ENCODE measurements around the gene OR2H1.
"Not testable (repeated sequence)": the region's sequence is repeated elsewhere in the genome, so short reads cannot be mapped to it uniquely, and the experiment has no call there.

Gene OR2H1

GRCh38 chr6:29444031-29444430 is 12.9 kb upstream of the OR2H1 start:
- not testable (repeated sequence) for H3K4me3 ChIP-seq (ENCODE audit: insufficient read depth, low read depth, low read length, poor library complexity, severe bottlenecking); DNase-seq; H3K9me3 ChIP-seq (ENCODE audit: control insufficient read depth, low read length); H3K4me1 ChIP-seq (ENCODE audit: control insufficient read depth, insufficient read depth, low read length, poor library complexity, severe bottlenecking); H3K27me3 ChIP-seq (replicated peaks; ENCODE audit: control insufficient read depth, insufficient read depth, low read length, poor library complexity, severe bottlenecking); H3K36me3 ChIP-seq (ENCODE audit: control insufficient read depth, insufficient read depth, low read length); H3K27ac ChIP-seq (ENCODE audit: insufficient read depth, low read length, poor library complexity, severe bottlenecking)

- Histone ChIP-seq H3K27me3 (replicated peaks; ENCODE audit: control insufficient read depth, insufficient read depth, low read length, poor library complexity, severe bottlenecking) (no peaks in the 10 kb centered on the region), H3K9me3 (ENCODE audit: control insufficient read depth, low read length) (no peaks in the 10 kb centered on the region), H3K4me1 (ENCODE audit: control insufficient read depth, insufficient read depth, low read length, poor library complexity, severe bottlenecking) (no peaks in the 10 kb centered on the region), H3K36me3 (ENCODE audit: control insufficient read depth, insufficient read depth, low read length) (no peaks in the 10 kb centered on the region), H3K27ac (ENCODE audit: insufficient read depth, low read length, poor library complexity, severe bottlenecking) (no peak overlapping the region), H3K4me3 (ENCODE audit: insufficient read depth, low read depth, low read length, poor library complexity, severe bottlenecking) (no peak overlapping the region)
- no peak for DNase-seq
These were observed 9.3 kb upstream of the OR2H1 start for GRCh38 chr6:29447670-29448069.

- Histone ChIP-seq H3K27ac (ENCODE audit: insufficient read depth, low read length, poor library complexity, severe bottlenecking) (no peak overlapping the region), H3K36me3 (ENCODE audit: control insufficient read depth, insufficient read depth, low read length) (no peaks in the 10 kb centered on the region)
- DNase-seq: no peak
These were observed 5.3 kb upstream of the OR2H1 start for GRCh38 chr6:29451471-29452193.

GRCh38 chr6:29461021-29461814 is 4.3 kb downstream of the OR2H1 start:
- no peak overlapping the region for H3K4me3 ChIP-seq (ENCODE audit: insufficient read depth, low read depth, low read length, poor library complexity, severe bottlenecking)
- H3K27ac ChIP-seq (ENCODE audit: insufficient read depth, low read length, poor library complexity, severe bottlenecking): no peak overlapping the region
- H3K36me3 ChIP-seq (ENCODE audit: control insufficient read depth, insufficient read depth, low read length): no peaks in the 10 kb centered on the region
- no peak for DNase-seq
- H3K4me1 ChIP-seq (ENCODE audit: control insufficient read depth, insufficient read depth, low read length, poor library complexity, severe bottlenecking): no peaks in the 10 kb centered on the region
- peaks cover 4% of the 10 kb centered on the region for H3K27me3 ChIP-seq (replicated peaks; ENCODE audit: control insufficient read depth, insufficient read depth, low read length, poor library complexity, severe bottlenecking)
- H3K9me3 ChIP-seq (ENCODE audit: control insufficient read depth, low read length): no peaks in the 10 kb centered on the region

More at GRCh38 chr6:29451471-29452193, 5.3 kb upstream of the OR2H1 start:
- H3K4me3 ChIP-seq (ENCODE audit: insufficient read depth, low read depth, low read length, poor library complexity, severe bottlenecking): no peak overlapping the region
- no peaks in the 10 kb centered on the region for H3K27me3 ChIP-seq (replicated peaks; ENCODE audit: control insufficient read depth, insufficient read depth, low read length, poor library complexity, severe bottlenecking)
- no peaks in the 10 kb centered on the region for H3K4me1 ChIP-seq (ENCODE audit: control insufficient read depth, insufficient read depth, low read length, poor library complexity, severe bottlenecking)
- no peaks in the 10 kb centered on the region for H3K9me3 ChIP-seq (ENCODE audit: control insufficient read depth, low read length)

- Histone ChIP-seq H3K36me3 (ENCODE audit: control insufficient read depth, insufficient read depth, low read length) (no peaks in the 10 kb centered on the region), H3K9me3 (ENCODE audit: control insufficient read depth, low read length) (no peaks in the 10 kb centered on the region), H3K27ac (ENCODE audit: insufficient read depth, low read length, poor library complexity, severe bottlenecking) (no peak overlapping the region), H3K4me1 (ENCODE audit: control insufficient read depth, insufficient read depth, low read length, poor library complexity, severe bottlenecking) (no peaks in the 10 kb centered on the region), H3K4me3 (ENCODE audit: insufficient read depth, low read depth, low read length, poor library complexity, severe bottlenecking) (no peak overlapping the region), H3K27me3 (replicated peaks; ENCODE audit: control insufficient read depth, insufficient read depth, low read length, poor library complexity, severe bottlenecking) (peaks cover 4% of the 10 kb centered on the region)
- DNase-seq: no peak
These were observed 5.1 kb downstream of the OR2H1 start for GRCh38 chr6:29462022-29462421.

- DNase-seq: no peak
- no peak overlapping the region for H3K4me3 ChIP-seq (ENCODE audit: insufficient read depth, low read depth, low read length, poor library complexity, severe bottlenecking)
- no peaks in the 10 kb centered on the region for H3K9me3 ChIP-seq (ENCODE audit: control insufficient read depth, low read length)
- no peak overlapping the region for H3K27ac ChIP-seq (ENCODE audit: insufficient read depth, low read length, poor library complexity, severe bottlenecking)
- H3K36me3 ChIP-seq (ENCODE audit: control insufficient read depth, insufficient read depth, low read length): no peaks in the 10 kb centered on the region
- H3K27me3 ChIP-seq (replicated peaks; ENCODE audit: control insufficient read depth, insufficient read depth, low read length, poor library complexity, severe bottlenecking): peaks cover 4% of the 10 kb centered on the region
- no peaks in the 10 kb centered on the region for H3K4me1 ChIP-seq (ENCODE audit: control insufficient read depth, insufficient read depth, low read length, poor library complexity, severe bottlenecking)
These were observed 8.3 kb downstream of the OR2H1 start for GRCh38 chr6:29465279-29465678.

GRCh38 chr6:29465801-29466200 is 8.8 kb downstream of the OR2H1 start:
- no peak for DNase-seq
- Histone ChIP-seq H3K27ac (ENCODE audit: insufficient read depth, low read length, poor library complexity, severe bottlenecking) (no peak overlapping the region), H3K36me3 (ENCODE audit: control insufficient read depth, insufficient read depth, low read length) (no peaks in the 10 kb centered on the region), H3K27me3 (replicated peaks; ENCODE audit: control insufficient read depth, insufficient read depth, low read length, poor library complexity, severe bottlenecking) (peaks cover 4% of the 10 kb centered on the region), H3K4me1 (ENCODE audit: control insufficient read depth, insufficient read depth, low read length, poor library complexity, severe bottlenecking) (no peaks in the 10 kb centered on the region), H3K9me3 (ENCODE audit: control insufficient read depth, low read length) (no peaks in the 10 kb centered on the region), H3K4me3 (ENCODE audit: insufficient read depth, low read depth, low read length, poor library complexity, severe bottlenecking) (no peak overlapping the region)

- DNase-seq: no peak
- Histone ChIP-seq H3K4me3 (ENCODE audit: insufficient read depth, low read depth, low read length, poor library complexity, severe bottlenecking) (no peak overlapping the region), H3K4me1 (ENCODE audit: control insufficient read depth, insufficient read depth, low read length, poor library complexity, severe bottlenecking) (no peaks in the 10 kb centered on the region), H3K27me3 (replicated peaks; ENCODE audit: control insufficient read depth, insufficient read depth, low read length, poor library complexity, severe bottlenecking) (peaks cover 3% of the 10 kb centered on the region), H3K9me3 (ENCODE audit: control insufficient read depth, low read length) (no peaks in the 10 kb centered on the region), H3K36me3 (ENCODE audit: control insufficient read depth, insufficient read depth, low read length) (no peaks in the 10 kb centered on the region), H3K27ac (ENCODE audit: insufficient read depth, low read length, poor library complexity, severe bottlenecking) (no peak overlapping the region)
These were observed 9.3 kb downstream of the OR2H1 start for GRCh38 chr6:29466241-29466640.

- no peaks in the 10 kb centered on the region for H3K36me3 ChIP-seq (ENCODE audit: control insufficient read depth, insufficient read depth, low read length)
- H3K27ac ChIP-seq (ENCODE audit: insufficient read depth, low read length, poor library complexity, severe bottlenecking): no peak overlapping the region
- H3K4me1 ChIP-seq (ENCODE audit: control insufficient read depth, insufficient read depth, low read length, poor library complexity, severe bottlenecking): no peaks in the 10 kb centered on the region
- H3K9me3 ChIP-seq (ENCODE audit: control insufficient read depth, low read length): no peaks in the 10 kb centered on the region
- DNase-seq: no peak
- H3K27me3 ChIP-seq (replicated peaks; ENCODE audit: control insufficient read depth, insufficient read depth, low read length, poor library complexity, severe bottlenecking): peaks cover 2% of the 10 kb centered on the region
- no peak overlapping the region for H3K4me3 ChIP-seq (ENCODE audit: insufficient read depth, low read depth, low read length, poor library complexity, severe bottlenecking)
These were observed 18.0 kb downstream of the OR2H1 start for GRCh38 chr6:29474996-29475395.

GRCh38 chr6:29477923-29478450 is 21.0 kb downstream of the OR2H1 start:
- no peak for DNase-seq
- no peak overlapping the region for H3K27ac ChIP-seq (ENCODE audit: insufficient read depth, low read length, poor library complexity, severe bottlenecking)
- H3K9me3 ChIP-seq (ENCODE audit: control insufficient read depth, low read length): no peaks in the 10 kb centered on the region
- H3K4me1 ChIP-seq (ENCODE audit: control insufficient read depth, insufficient read depth, low read length, poor library complexity, severe bottlenecking): no peaks in the 10 kb centered on the region
- no peaks in the 10 kb centered on the region for H3K27me3 ChIP-seq (replicated peaks; ENCODE audit: control insufficient read depth, insufficient read depth, low read length, poor library complexity, severe bottlenecking)
- H3K4me3 ChIP-seq (ENCODE audit: insufficient read depth, low read depth, low read length, poor library complexity, severe bottlenecking): no peak overlapping the region
- H3K36me3 ChIP-seq (ENCODE audit: control insufficient read depth, insufficient read depth, low read length): no peaks in the 10 kb centered on the region

Data from effector memory CD4-positive, alpha-beta T cell (primary cell).